ENCODE data around the gene NFX1.
"Not testable (repeated sequence)": the region's sequence is repeated elsewhere in the genome, so short reads cannot be mapped to it uniquely, and the experiment has no call there.

The NFX1 gene

GRCh38 chr9:33310748-33311147 lies 20.4 kb downstream of the NFX1 start:
- no peak for DNase-seq (ENCODE audit: low spot score)

DNA sequence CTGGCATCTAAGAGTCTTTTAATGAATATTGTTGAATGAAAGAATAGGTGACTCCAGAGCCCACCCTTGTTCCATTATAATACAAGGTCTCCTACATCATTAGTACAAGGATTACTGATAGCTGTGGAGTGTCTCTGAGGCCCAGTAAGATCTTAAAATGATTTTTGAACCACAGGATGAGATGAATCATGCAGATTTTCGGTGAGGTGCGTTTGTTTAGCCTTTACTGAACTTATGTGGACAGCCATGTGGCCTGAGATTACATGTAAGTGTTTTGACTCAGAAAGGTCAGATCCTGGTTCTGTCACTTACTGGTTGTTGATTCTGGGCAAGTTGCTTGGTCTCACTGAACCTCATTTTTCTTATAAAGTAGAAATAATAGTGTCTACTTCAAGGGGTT lies 21.6 kb downstream of the NFX1 start:
- no peak for DNase-seq (ENCODE audit: low spot score)

DNA sequence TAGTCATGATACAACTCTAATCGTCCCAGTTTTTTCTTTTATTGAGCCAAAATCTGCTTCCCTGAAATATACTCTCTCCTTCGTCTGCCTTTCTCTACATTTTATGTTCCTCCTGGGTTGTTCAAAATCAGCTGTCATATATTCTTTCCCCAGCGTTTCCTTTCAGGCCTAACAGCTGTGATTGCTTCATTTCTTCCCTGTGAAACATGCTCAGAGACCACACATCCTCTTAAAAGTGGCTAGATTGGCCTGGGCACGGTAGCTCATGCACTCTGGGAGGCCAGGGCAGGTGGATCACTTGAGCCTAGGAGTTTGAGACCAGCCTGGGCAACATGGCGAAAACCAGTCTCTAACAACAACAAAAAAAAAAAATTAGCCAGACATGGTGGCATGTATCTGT lies 25.1 kb downstream of the NFX1 start:
- no peak for DNase-seq (ENCODE audit: low spot score)

DNA sequence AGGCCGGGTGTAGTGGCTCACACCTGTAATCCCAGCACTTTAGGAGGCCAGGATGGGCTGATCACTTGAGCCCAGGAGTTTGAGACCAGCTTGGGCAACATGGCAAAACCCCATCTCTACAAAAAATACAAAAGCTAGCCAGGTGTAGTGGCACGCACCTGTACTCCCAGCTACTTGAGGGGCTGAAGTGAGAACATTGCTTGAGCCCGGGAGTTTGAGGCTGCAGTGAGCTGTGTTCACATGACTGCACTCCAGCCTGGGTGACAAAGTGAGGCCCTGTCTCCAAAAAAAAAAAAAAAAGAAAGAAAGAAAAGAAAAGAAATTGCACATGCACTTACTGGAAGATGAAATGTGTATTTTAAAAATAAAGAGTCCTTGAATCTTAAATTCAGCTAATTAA lies 26.8 kb downstream of the NFX1 start:
- not testable (repeated sequence) for DNase-seq (ENCODE audit: low spot score)

GRCh38 chr9:33318225-33318624 lies 27.9 kb downstream of the NFX1 start:
- no peak for DNase-seq (ENCODE audit: low spot score)

DNA sequence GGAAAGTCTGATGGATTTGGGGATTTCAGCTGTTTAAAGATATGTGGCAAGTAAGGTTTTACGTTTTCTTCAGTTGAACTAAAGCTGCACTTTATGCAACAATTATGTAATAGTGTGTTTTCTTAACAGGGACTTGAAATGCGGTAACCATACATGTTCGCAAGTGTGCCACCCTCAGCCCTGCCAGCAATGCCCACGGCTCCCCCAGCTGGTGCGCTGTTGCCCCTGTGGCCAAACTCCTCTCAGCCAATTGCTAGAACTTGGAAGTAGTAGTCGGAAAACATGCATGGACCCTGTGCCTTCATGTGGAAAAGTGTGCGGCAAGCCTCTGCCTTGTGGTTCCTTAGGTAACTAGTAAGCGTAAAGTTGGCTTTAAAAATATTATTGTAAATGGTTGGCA lies 28.5 kb downstream of the NFX1 start:
- DNase-seq (ENCODE audit: low spot score) = no peak

DNA sequence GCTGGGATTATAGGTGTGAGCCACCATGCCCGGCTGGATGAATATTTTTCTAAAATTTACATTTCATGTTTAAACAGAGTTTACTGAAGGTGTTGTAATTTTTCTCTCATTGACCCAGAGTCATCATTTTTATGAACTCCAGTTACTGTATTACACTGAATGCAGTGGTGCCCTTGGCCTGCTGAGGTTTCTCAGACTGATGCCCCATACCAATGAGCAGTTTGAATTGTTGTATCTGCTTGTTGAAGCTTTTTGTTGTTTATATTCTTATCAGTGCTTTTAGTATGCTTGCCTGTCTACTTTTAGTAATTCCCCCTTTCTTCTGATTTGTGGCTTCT lies 29.9 kb downstream of the NFX1 start:
- DNase-seq (ENCODE audit: low spot score) = no peak

GRCh38 chr9:33320568-33321261 lies 30.4 kb downstream of the NFX1 start:
- DNase-seq (ENCODE audit: low spot score) = no peak

- no peak for DNase-seq (ENCODE audit: low spot score)
Observed at GRCh38 chr9:33329117-33329563, 38.8 kb downstream of the NFX1 start.

- no peak for DNase-seq (ENCODE audit: low spot score)
Observed at GRCh38 chr9:33329979-33330378, 39.7 kb downstream of the NFX1 start.

DNA sequence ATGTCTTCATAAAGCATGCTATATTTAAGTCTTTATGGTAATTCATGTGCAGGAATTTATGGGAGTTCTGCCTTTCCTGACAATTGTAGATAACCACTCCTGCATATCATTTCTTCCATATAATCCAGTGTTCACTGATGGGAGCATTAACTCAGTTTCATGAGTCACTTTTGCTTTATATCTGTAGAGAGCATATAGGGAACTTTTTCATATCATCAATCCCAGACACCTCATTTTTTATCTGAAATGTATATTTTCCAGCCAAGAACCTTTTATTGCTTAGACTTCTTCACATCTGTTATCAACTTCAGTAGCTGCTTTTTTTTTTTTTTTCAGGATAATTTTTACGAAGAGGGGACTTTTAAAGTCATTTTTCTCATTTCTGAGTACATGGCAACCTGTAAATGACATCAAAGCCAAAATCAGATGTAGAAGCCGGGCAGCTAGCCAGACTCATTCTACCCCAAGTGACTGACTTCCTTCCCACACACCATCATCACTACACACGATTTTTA lies 41.1 kb downstream of the NFX1 start:
- no peak for DNase-seq (ENCODE audit: low spot score)

DNA sequence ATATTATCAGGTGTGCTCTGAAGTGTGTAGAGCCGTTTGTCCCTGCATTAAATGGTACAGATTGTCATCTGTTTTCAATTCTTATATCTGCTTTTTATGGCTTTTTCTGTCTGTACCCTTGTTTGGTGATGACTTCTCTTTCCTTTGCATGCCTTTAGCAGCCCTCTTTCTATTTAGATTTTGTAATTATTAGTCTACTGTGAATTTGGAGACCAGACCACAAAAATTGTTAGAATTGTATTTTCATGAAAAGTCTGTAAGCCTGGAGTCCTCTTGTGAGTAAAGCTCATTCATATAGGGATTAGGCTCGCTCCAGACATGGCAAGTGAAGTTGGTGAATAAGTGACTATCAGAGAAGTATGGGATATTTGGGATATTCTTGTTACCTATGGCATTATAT lies 41.7 kb downstream of the NFX1 start:
- DNase-seq (ENCODE audit: low spot score) = no peak

GRCh38 chr9:33332956-33333355 lies 42.6 kb downstream of the NFX1 start:
- DNase-seq (ENCODE audit: low spot score) = not testable (repeated sequence)

GRCh38 chr9:33340186-33340585 lies 49.9 kb downstream of the NFX1 start:
- no peak for DNase-seq (ENCODE audit: low spot score)

DNA sequence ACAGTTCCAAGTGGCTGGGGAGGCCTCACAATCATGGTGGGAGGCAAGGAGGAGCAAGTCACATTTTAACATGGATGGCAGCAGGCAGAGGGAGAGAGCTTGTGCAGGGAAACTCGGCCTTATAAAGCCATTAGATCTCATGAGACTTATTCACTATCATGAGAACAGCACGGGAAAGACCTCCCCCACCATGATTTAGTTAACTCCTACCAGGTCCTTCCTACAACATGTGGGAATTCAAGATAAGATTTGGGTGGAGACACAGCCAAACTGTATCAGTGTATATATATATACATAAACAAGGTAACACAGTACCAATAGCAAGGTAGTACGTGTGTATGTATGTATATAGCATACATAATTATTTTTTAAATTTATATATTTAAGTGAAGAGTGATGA lies 50.9 kb downstream of the NFX1 start:
- DNase-seq (ENCODE audit: low spot score) = no peak

DNA sequence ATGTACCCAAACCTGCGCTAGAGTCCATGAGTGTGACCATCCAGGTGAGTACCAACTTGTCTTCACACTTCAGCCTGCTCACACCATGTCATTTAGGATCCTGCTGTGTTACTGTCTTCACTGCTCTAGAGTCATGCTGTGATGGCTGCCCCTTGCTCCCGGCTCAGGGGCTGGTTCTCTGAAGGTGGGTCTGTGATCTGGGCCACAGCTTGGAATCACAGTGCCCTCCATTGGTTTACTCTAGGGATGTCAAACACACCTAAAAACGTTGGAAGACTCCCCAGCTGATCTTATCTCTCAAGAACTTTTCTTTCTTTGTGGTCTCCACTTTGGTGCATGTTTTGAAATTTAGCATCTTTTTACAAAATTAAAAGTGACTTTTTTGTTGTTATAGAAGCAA lies 53.8 kb downstream of the NFX1 start:
- no peak for DNase-seq (ENCODE audit: low spot score)

GRCh38 chr9:33346564-33346963 lies 56.2 kb downstream of the NFX1 start:
- no peak for DNase-seq (ENCODE audit: low spot score)

GRCh38 chr9:33348998-33349397 lies 58.7 kb downstream of the NFX1 start:
- no peak for DNase-seq (ENCODE audit: low spot score)

DNA sequence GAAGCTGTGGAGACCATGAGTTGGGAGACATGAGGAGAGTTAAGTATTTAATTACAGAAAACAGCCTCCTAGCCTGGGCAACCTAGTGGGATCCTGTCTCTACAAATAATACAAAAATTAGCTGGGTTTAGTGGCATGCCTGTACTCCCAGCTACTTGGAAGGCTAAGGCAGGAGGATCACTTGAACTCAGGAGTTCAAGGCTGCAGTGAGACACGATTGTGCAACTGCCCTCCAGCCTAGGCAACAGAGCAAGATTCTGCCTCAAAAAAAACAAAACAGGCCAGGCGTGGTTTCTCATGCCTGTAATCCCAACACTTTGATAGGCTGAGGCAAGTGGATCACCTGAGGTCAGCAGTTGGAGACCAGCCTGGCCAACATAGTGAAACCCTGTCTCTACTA lies 59.4 kb downstream of the NFX1 start:
- no peak for DNase-seq (ENCODE audit: low spot score)

DNA sequence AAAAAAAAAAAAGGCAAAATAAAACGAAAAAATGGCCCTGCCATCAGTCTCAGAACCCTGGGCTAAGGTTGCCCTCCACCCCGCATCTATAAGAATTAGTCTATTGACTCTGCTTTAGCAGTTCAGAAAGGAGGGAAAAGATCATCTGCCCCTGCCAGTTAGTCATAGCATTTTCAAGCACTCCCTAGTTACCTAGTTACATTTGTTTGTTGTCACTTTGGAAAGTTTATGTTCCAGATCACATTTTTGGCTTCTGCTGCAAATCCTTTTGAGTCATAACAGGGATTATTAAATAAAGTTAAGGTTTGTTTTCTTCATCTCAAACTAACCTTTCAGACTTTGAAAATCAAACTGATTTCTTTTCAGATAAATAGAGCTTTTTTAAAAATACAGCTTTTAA lies 60.0 kb downstream of the NFX1 start:
- no peak for DNase-seq (ENCODE audit: low spot score)

- DNase-seq (ENCODE audit: low spot score) = no peak
Observed at GRCh38 chr9:33351547-33351946, 61.2 kb downstream of the NFX1 start.

GRCh38 chr9:33354651-33355211 lies 64.4 kb downstream of the NFX1 start:
- DNase-seq (ENCODE audit: low spot score) = no peak

GRCh38 chr9:33355933-33356332 lies 65.6 kb downstream of the NFX1 start:
- no peak for DNase-seq (ENCODE audit: low spot score)

GRCh38 chr9:33358641-33359040 lies 68.3 kb downstream of the NFX1 start:
- not testable (repeated sequence) for DNase-seq (ENCODE audit: low spot score)
